ENCODE results near the gene PPARA.

PPARA gene

GRCh38 chr22:46272196-46272595 lies 121.9 kb downstream of the PPARA start:
- TF ChIP-seq GATA2 (IDR thresholded peaks at IDR 0.05; ENCODE audit: low read depth, low read length) = no peak
- no peak for TF ChIP-seq GATA3 (IDR thresholded peaks at IDR 0.05; ENCODE audit: low read depth, low read length)

DNA sequence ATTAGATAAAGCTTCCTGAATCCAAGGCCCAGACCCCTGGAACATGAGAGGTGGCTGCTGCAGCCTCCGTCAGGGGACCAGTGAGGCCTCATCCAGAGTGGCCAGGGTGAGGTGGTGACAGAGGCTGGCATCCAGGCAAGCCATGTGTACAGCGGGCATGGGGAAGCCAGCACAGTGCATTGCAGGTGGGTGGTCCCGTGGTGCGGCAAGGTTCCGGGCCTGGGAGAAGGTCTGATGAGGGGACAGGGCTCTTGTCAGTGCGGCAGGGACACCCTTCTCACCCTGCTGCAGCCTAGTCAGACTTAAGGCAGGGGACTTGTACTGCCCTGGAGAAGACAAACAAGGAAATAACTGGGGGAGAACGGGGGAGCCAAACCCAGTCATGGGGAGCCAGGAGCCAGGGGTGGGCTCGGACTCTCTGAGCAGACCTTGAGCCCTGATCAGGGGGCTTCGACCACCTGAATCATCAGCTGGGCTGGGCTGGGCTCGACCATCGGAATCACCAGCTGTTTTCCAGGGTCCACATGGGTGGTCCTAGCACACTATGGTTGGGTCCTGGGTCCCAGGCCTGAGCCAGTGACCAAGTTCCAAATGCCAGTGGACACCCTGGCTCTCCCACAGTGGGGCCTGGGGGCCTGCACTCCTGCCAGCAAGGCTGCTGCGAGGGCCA lies 122.6 kb downstream of the PPARA start:
- TF ChIP-seq GATA3 (IDR thresholded peaks at IDR 0.05; ENCODE audit: low read depth, low read length) = no peak
- TF ChIP-seq GATA2 (IDR thresholded peaks at IDR 0.05; ENCODE audit: low read depth, low read length) = no peak

DNA sequence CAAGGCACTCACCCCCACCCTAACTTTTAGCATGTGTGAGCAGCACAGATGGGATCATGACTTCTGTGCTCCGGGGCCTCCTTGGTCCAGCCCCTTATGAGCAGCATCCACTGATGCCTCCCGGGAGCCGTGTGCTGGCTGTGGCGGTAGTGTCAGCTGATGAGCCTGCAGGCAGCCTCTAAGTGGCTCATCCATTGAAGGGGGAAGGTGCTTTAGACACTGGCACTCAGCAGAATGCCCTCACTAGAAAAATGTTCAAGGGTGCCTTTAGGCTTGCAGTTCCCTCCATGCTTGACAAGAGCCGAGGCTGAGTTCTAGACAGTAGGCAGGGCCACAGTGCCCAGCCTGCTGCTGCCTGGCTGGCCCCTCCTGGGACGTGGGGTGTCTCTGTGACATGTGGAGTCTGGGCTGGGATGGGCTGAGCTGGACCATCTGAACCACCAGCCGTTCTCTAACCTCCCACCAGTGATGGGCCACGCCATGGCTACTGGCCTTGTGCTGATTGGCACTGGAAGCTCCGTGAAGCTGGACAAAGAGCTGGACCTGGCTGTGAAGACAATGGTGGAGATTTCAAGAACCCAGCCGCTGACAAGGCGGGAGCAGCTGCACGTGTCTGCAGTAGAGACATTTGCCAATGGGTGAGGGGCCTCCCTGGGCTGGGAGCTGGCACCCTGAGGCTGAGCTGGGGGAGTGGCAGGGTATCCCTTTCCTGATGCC lies 123.3 kb downstream of the PPARA start:
- TF ChIP-seq GATA3 (IDR thresholded peaks at IDR 0.05; ENCODE audit: low read depth, low read length) = no peak
- TF ChIP-seq GATA2 (IDR thresholded peaks at IDR 0.05; ENCODE audit: low read depth, low read length) = no peak

GRCh38 chr22:46274381-46274780 lies 124.1 kb downstream of the PPARA start:
- TF ChIP-seq GATA3 (IDR thresholded peaks at IDR 0.05; ENCODE audit: low read depth, low read length) (no peak), GATA2 (IDR thresholded peaks at IDR 0.05; ENCODE audit: low read depth, low read length) (no peak)

- no peak for TF ChIP-seq GATA2 (IDR thresholded peaks at IDR 0.05; ENCODE audit: low read depth, low read length)
- no peak for TF ChIP-seq GATA3 (IDR thresholded peaks at IDR 0.05; ENCODE audit: low read depth, low read length)
Observed at GRCh38 chr22:46275455-46276122, 125.3 kb downstream of the PPARA start.

- TF ChIP-seq GATA2 (IDR thresholded peaks at IDR 0.05; ENCODE audit: low read depth, low read length) (no peak), GATA3 (IDR thresholded peaks at IDR 0.05; ENCODE audit: low read depth, low read length) (no peak)
Observed at GRCh38 chr22:46276563-46276962, 126.2 kb downstream of the PPARA start.

DNA sequence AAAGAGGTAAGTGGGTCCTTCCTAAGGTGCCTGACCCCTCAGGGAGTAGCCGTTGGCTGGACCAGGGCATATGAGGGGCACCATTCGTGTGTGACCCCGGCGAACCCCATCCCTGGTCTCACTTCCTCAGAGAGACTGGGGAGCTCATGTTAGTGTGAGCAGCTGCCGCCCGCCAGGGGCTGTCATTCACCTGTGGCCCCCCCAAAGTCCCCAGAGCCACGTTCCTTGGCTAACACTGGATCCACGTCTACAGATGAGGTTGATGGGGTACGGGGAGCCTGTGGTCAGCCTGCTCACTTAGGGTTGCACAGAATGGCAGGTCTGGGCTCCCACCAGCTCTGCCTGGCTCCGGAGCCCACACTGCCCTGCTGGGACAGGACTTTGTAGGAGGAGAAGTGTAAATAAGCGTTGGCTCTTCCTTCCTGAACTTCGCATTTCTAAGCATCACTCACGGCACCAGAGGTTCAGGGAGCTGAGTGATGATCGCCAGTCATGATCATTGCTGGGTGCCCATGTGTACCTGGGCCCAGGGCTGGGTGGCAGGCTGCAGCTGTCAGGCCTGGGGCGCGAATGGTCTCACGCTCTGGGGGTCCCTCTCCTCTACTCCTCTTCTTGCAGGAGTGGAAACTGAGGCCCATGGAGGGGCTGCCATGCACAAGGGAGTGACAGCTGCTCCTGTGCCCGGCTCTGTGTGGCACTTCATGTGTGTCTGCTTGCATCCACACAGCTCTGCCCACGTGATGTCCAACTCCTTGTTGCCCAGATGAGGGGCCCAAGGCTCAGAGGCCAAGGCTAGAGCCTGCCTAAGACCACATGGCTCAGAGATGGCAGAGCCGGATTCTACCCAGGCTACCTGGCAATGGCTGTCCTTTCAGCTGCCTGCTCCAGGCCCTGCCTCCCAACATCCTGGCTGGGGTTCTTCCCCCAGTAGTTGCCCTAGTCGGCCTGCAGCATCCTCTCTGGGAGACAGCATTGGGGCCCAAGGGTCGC lies 128.6 kb downstream of the PPARA start:
- TF ChIP-seq GATA2 (IDR thresholded peaks at IDR 0.05; ENCODE audit: low read depth, low read length) (no peak), GATA3 (IDR thresholded peaks at IDR 0.05; ENCODE audit: low read depth, low read length) (no peak)

GRCh38 chr22:46280063-46280817 lies 129.9 kb downstream of the PPARA start:
- TF ChIP-seq GATA3 (IDR thresholded peaks at IDR 0.05; ENCODE audit: low read depth, low read length) (no peak), GATA2 (IDR thresholded peaks at IDR 0.05; ENCODE audit: low read depth, low read length) (no peak)

DNA sequence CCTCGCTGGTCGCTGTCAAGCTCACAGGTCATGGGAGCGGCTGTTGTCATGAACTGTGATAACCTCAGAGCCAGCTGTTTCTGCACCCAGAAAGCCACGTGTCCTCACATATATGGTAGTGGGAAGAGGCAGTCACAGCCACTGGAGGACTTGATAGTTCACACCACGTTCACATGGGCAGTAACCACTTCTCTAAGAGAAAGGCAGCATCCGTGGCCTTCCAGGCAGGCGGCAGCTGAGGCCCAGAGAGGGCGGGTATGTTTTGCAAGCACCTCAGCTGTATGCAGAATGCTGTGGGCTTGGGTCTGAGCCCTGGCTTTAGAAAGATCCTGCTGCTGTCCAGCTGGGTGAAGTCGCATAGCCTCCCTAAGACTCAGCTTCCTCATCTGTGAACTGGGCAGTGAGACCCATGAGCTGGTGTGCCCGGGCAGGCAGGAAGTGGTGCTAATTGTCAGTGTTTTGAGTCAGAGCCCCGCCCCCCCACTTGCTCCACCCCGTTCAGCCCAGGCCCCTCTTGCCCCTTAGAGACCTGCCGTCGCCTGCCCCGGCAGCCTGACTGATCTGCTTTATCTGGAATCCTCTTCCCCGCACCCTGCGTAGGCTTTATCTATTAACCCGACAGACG lies 130.8 kb downstream of the PPARA start:
- no peak for TF ChIP-seq GATA2 (IDR thresholded peaks at IDR 0.05; ENCODE audit: low read depth, low read length)
- TF ChIP-seq GATA3 (IDR thresholded peaks at IDR 0.05; ENCODE audit: low read depth, low read length) = no peak

DNA sequence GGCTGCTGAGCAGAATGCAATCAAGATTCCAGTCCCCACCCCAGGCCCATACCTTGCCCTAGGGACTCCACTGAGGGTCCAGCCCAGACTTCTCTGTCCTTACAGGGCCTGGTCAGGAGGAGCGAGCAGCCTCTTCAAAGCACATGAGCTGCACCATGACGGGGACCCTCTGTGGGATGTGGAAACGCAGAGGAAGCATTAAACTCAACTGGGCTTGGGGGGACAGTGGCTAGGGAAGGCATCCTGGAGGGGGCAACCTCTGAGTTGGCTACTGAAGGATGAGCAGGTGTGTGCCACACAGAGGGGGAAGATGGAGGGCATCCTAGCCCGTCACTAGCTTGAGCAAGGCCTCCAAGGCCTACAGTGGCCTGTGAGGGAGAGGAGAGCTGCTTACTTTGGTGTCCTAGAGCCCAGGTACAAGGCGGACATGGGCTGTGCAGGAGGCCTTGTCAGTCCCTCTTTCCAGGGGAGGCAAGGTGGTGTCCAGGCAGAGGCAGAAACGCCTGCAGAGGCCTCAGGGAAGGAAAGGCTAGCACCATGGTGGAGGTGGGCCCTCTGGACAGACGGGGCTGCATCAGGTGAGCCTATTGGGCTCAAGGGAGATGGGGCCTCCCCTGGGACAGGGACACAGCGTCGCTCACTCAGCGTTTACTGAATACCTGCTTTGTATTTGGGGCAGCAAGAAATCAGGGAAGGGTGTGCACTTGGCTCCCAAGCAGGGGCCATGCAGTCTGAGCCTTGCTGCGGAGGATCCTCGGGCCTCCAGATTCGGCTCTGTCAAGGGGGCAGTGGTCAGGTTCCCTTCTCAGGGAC lies 131.7 kb downstream of the PPARA start:
- TF ChIP-seq GATA2 (IDR thresholded peaks at IDR 0.05; ENCODE audit: low read depth, low read length) (no peak), GATA3 (IDR thresholded peaks at IDR 0.05; ENCODE audit: low read depth, low read length) (no peak)

GRCh38 chr22:46286006-46286405 lies 135.7 kb downstream of the PPARA start:
- TF ChIP-seq GATA2 (IDR thresholded peaks at IDR 0.05; ENCODE audit: low read depth, low read length) (no peak), GATA3 (IDR thresholded peaks at IDR 0.05; ENCODE audit: low read depth, low read length) (no peak)

Data from SH-SY5Y (cell line).